SU-DHL-6 (cell line): ENCODE measurements around the gene CDK5RAP2.

Source experiments
- H2AFZ ChIP-seq: fragments of 200-600 bp; sonication (generic); 2 replicates; pipeline ENCODE4 v1.6.1; 2014; ENCODE audit warnings: low read depth, mild to moderate bottlenecking, moderate library complexity, mixed read lengths, antibody characterized with exemption, low read length; ENCODE audit not compliant: severe bottlenecking
- H3F3A ChIP-seq: fragments of 200-600 bp; shearing (Covaris generic); 2 replicates; pipeline ENCODE4 v1.6.0; 2016; ENCODE audit warnings: antibody characterized with exemption, mild to moderate bottlenecking; ENCODE audit not compliant: insufficient read depth
- H3K27ac ChIP-seq: fragments of 200-600 bp; sonication (generic); 2 replicates; pipeline ENCODE4 v1.5.1; 2016; ENCODE audit warnings: low read depth, mild to moderate bottlenecking, low read length, moderate library complexity, mixed read lengths
- H3K27me3 ChIP-seq: fragments of 200-600 bp; sonication (generic), shearing (Covaris generic); 2 replicates; pipeline ENCODE4 v1.6.0; 2014; ENCODE audit warnings: mild to moderate bottlenecking, low read length
- H3K36me3 ChIP-seq: fragments of 200-600 bp; sonication (generic); 2 replicates; pipeline ENCODE4 v1.6.1; 2014; ENCODE audit warnings: mild to moderate bottlenecking, low read length, mixed read lengths
- H3K4me2 ChIP-seq: fragments of 300-600, 200-600 bp; shearing (Covaris generic), sonication (generic); 2 replicates; pipeline ENCODE4 v1.6.0; 2014; ENCODE audit warnings: low read length, low read depth, mild to moderate bottlenecking; ENCODE audit not compliant: poor library complexity, severe bottlenecking
- H3K4me3 ChIP-seq: fragments of 200-600 bp; sonication (generic); 2 replicates; pipeline ENCODE4 v1.5.1; 2014; ENCODE audit warnings: antibody characterized with exemption, low read length, mild to moderate bottlenecking, mixed read lengths; ENCODE audit not compliant: insufficient read depth, poor library complexity, severe bottlenecking
- H3K79me2 ChIP-seq: fragments of 200-600 bp; sonication (generic); 2 replicates; pipeline ENCODE4 v1.6.1; 2014; ENCODE audit warnings: mild to moderate bottlenecking, low read length, moderate library complexity; ENCODE audit not compliant: insufficient read depth
- H3K9ac ChIP-seq: fragments of 200-600 bp; sonication (generic); 2 replicates; pipeline ENCODE4 v1.7.0; 2014; ENCODE audit warnings: mild to moderate bottlenecking, low read length
- H3K9me2 ChIP-seq: fragments of 200-600 bp; sonication (generic); replicated peaks from 2 replicates; pipeline ENCODE4 v1.6.1; 2014; ENCODE audit warnings: low read length; ENCODE audit not compliant: insufficient read depth
- H3K9me3 ChIP-seq: fragments of 200-600 bp; sonication (generic); 2 replicates; pipeline ENCODE4 v1.6.1; 2014; ENCODE audit warnings: low read length, mixed read lengths; ENCODE audit not compliant: insufficient read depth
- H4K20me1 ChIP-seq: fragments of 200-600 bp; sonication (generic); 2 replicates; pipeline ENCODE4 v1.6.1; 2014; ENCODE audit warnings: low read depth, mild to moderate bottlenecking, antibody characterized with exemption, low read length, moderate library complexity, mixed read lengths
- EZH2phosphoT487 ChIP-seq: fragments of 200-600 bp; sonication (generic), shearing (Covaris generic); conservative IDR thresholded peaks from 2 replicates; pipeline ENCODE4 v1.6.1; 2018; ENCODE audit warnings: mild to moderate bottlenecking, antibody characterized with exemption, low read length, moderate library complexity, mixed read lengths
- TF ChIP-seq, protein P1 (sequence below): fragments of 200-600 bp; sonication (generic); IDR thresholded peaks from one replicate; pipeline ENCODE4 v1.5.1; 2017; ENCODE audit warnings: antibody characterized with exemption, mild to moderate bottlenecking, low read length, moderate library complexity; ENCODE audit not compliant: insufficient read depth, poor library complexity, severe bottlenecking

The CDK5RAP2 gene

DNA sequence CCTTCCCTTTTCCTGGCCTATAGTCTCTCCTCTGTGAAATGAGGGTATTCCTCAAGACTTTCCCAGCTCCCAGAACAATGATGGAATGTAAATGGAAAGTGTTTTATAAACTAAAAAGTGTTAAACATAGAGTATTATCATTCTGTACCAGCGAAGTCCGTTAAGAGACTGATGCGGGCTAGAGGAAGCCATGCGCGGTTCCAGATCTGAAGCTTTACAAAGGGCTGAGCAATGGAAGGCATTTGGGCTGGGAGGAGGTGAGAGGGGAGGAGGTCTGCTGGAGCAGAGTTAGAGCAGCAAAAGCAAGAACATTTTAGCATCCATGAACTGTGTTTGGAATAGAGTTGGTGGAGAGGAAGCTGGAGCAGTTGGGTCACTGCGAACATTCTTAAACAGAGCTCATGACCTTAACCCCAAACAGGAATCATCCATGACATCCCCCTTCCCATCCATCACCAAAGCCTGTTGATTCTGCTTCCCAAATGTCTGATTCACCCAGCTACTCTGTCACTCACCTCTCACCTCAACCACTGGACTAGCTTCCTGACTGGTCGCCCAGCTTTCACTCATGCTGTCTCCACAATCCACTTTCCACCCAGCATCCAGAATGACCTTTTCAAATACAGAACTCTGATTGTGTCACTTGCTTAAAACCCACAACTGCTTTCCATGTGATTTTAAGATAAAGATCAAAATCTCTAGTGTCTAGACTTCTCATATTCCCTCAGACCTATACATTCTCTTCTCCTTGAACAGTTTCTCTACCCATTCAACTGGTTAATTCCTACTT lies 37.1 kb downstream of the CDK5RAP2 start:
- Histone ChIP-seq H3K36me3 (peaks cover 33% of the 10 kb centered on the region), H3K4me2 (no peak overlapping the region), H3K4me3 (no peak overlapping the region), H3K9ac (no peak overlapping the region), H3K79me2 (no peaks in the 10 kb centered on the region), H3K9me3 (no peaks in the 10 kb centered on the region), H2AFZ (no peak overlapping the region), H3K27me3 (no peaks in the 10 kb centered on the region), H3K27ac (no peak overlapping the region), H4K20me1 (no peaks in the 10 kb centered on the region), H3F3A (no peaks in the 10 kb centered on the region), H3K9me2 (no peaks in the 10 kb centered on the region)
- TF ChIP-seq EZH2phosphoT487: no peak
- TF ChIP-seq, protein P1, sequence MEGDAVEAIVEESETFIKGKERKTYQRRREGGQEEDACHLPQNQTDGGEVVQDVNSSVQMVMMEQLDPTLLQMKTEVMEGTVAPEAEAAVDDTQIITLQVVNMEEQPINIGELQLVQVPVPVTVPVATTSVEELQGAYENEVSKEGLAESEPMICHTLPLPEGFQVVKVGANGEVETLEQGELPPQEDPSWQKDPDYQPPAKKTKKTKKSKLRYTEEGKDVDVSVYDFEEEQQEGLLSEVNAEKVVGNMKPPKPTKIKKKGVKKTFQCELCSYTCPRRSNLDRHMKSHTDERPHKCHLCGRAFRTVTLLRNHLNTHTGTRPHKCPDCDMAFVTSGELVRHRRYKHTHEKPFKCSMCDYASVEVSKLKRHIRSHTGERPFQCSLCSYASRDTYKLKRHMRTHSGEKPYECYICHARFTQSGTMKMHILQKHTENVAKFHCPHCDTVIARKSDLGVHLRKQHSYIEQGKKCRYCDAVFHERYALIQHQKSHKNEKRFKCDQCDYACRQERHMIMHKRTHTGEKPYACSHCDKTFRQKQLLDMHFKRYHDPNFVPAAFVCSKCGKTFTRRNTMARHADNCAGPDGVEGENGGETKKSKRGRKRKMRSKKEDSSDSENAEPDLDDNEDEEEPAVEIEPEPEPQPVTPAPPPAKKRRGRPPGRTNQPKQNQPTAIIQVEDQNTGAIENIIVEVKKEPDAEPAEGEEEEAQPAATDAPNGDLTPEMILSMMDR: no peak

- H3K9me2 ChIP-seq: no peaks in the 10 kb centered on the region
- no peak overlapping the region for H3K4me2 ChIP-seq
- no peak overlapping the region for H2AFZ ChIP-seq
- H3K27me3 ChIP-seq: no peaks in the 10 kb centered on the region
- no peaks in the 10 kb centered on the region for H3K9me3 ChIP-seq
- peaks cover 34% of the 10 kb centered on the region for H3K36me3 ChIP-seq
- no peaks in the 10 kb centered on the region for H3F3A ChIP-seq
- TF ChIP-seq EZH2phosphoT487: no peak
- TF ChIP-seq, protein P1: no peak
- H4K20me1 ChIP-seq: no peaks in the 10 kb centered on the region
- H3K79me2 ChIP-seq: no peaks in the 10 kb centered on the region
- no peak overlapping the region for H3K27ac ChIP-seq
- no peak overlapping the region for H3K9ac ChIP-seq
- H3K4me3 ChIP-seq: no peak overlapping the region
These were observed 38.0 kb downstream of the CDK5RAP2 start for GRCh38 chr9:120541921-120542320.

DNA sequence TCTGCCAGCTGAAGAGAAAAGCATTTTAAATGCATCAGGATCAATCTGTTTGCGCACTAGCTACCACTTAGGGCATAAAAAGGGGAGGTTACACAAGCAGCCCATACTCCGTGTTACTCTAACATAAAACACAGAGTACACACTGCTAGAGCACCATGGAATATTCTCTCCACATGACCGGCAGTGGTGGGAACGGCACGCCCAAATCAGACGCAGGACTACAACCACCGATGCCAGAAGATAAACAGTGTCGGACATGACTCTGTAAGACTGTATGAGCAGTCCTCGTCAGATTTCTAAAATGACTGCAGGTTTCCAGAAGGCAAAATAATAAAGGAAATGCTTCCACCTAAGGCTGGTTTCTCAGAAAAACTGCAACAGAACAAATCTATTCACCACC lies 40.0 kb downstream of the CDK5RAP2 start:
- Histone ChIP-seq H3K9me2 (no peaks in the 10 kb centered on the region), H3K4me3 (no peak overlapping the region), H3K9ac (no peak overlapping the region), H3K27ac (no peak overlapping the region), H3K79me2 (no peaks in the 10 kb centered on the region), H3K36me3 (peaks cover 37% of the 10 kb centered on the region; the same call in 1 of the 2 replicates), H3K27me3 (no peaks in the 10 kb centered on the region), H3K9me3 (no peaks in the 10 kb centered on the region), H3K4me2 (no peak overlapping the region), H3F3A (no peaks in the 10 kb centered on the region), H2AFZ (no peak overlapping the region), H4K20me1 (no peaks in the 10 kb centered on the region)
- TF ChIP-seq EZH2phosphoT487: no peak
- TF ChIP-seq, protein P1: no peak
